OCI-LY7 (cell line): ENCODE data around the gene OR4F6. TPM values are rescaled to one million over a fixed set of nuclear protein-coding genes. Genes with fewer than 3 reads are reported as not detected.

Experiments used
- BruUV-seq: library from RNA; stranded (reverse); fragments of 400-500 nt; replicated peaks from 2 replicates; lab custom pipeline; 2021; lab: Mats Ljungman, UMichigan
- CTCF ChIA-PET: fragments of 300-600 bp; sonication (Branson Sonifier 250); formaldehyde crosslinking; loops from one replicate; lab custom pipeline; 2022; ENCODE audit warnings: antibody characterized with exemption; ENCODE audit not compliant: unreplicated experiment; lab: Charles Lee
- POLR2A ChIA-PET: fragments of 300-600 bp; sonication (Branson Sonifier 250); formaldehyde crosslinking; loops from one replicate; lab custom pipeline; 2022; ENCODE audit warnings: antibody characterized with exemption; lab: Charles Lee
- DNase-seq: peaks from one replicate; pipeline ENCODE4 v3.0.0-alpha.2; 2015; ENCODE audit warnings: low spot score
- H2AFZ ChIP-seq: fragments of 200-600 bp; sonication (generic), shearing (Covaris generic); 2 replicates; pipeline ENCODE4 v1.6.1; 2014; ENCODE audit warnings: mild to moderate bottlenecking, antibody characterized with exemption, low read length, moderate library complexity
- H3K27ac ChIP-seq: fragments of 200-600 bp; sonication (generic); 2 replicates; pipeline ENCODE4 v1.5.1; 2014; ENCODE audit warnings: mixed run types, low read depth, mild to moderate bottlenecking, moderate library complexity, low read length, inconsistent platforms; ENCODE audit not compliant: poor library complexity, severe bottlenecking
- H3K36me3 ChIP-seq: fragments of 200-600 bp; sonication (generic); 2 replicates; pipeline ENCODE4 v1.6.1; 2014; ENCODE audit warnings: mild to moderate bottlenecking, antibody characterized with exemption, low read length, moderate library complexity, mixed read lengths; ENCODE audit not compliant: insufficient read depth
- H3K4me1 ChIP-seq: fragments of 200-600 bp; sonication (generic); 2 replicates; pipeline ENCODE4 v1.5.1; 2014; ENCODE audit warnings: mild to moderate bottlenecking, low read length; ENCODE audit not compliant: insufficient read depth, poor library complexity, severe bottlenecking
- H3K4me2 ChIP-seq: fragments of 200-600 bp; sonication (generic); 2 replicates; pipeline ENCODE4 v1.6.1; 2014; ENCODE audit warnings: mild to moderate bottlenecking, low read length
- H3K4me3 ChIP-seq: fragments of 200-600 bp; sonication (generic); 2 replicates; pipeline ENCODE4 v1.5.1; 2014; ENCODE audit warnings: mild to moderate bottlenecking, low read depth, low read length; ENCODE audit not compliant: poor library complexity, severe bottlenecking
- H3K79me2 ChIP-seq: fragments of 200-600 bp; sonication (generic); 2 replicates; pipeline ENCODE4 v1.6.1; 2016; ENCODE audit warnings: low read depth, mild to moderate bottlenecking, low read length, moderate library complexity, mixed read lengths; ENCODE audit not compliant: insufficient read depth
- H3K9me2 ChIP-seq: fragments of 200-600 bp; sonication (generic); 2 replicates; pipeline ENCODE4 v1.6.1; 2016; ENCODE audit warnings: mild to moderate bottlenecking, low read length, mixed read lengths; ENCODE audit not compliant: insufficient read depth
- H3K9me3 ChIP-seq: fragments of 200-600 bp; sonication (generic); 2 replicates; pipeline ENCODE4 v1.6.1; 2014; ENCODE audit warnings: mild to moderate bottlenecking, mixed run types, low read length, mixed read lengths
- H4K20me1 ChIP-seq: fragments of 200-600 bp; sonication (generic); 2 replicates; pipeline ENCODE4 v1.6.1; 2014; ENCODE audit warnings: mild to moderate bottlenecking, antibody characterized with exemption, low read length, moderate library complexity, mixed read lengths; ENCODE audit not compliant: insufficient read depth
- EZH2phosphoT487 ChIP-seq: fragments of 200-600 bp; sonication (generic); IDR thresholded peaks from 2 replicates; pipeline ENCODE4 v1.6.1; 2018; ENCODE audit warnings: low read depth, borderline replicate concordance, mild to moderate bottlenecking, mixed run types, antibody characterized with exemption, low read length, moderate library complexity, mixed read lengths
- intact Hi-C: fragments of 100-400 bp; cut with micrococcal nuclease; formaldehyde crosslinking; loops from one replicate; pipeline ENCODE4 v1.10.0; 2022; ENCODE audit not compliant: unreplicated experiment
- total RNA-seq, 2 experiments: library from RNA; depleted of rRNA in 1 of 2; stranded (reverse); fragments of >200 nt in 1 of 2; shearing (Covaris generic) in 1 of 2; gene quantifications; 2 replicates each; pipeline ENCODE4 v1.2.3, GENCODE V29; 2014 to 2022
- TF ChIP-seq, protein P1 (sequence below): fragments of 200-600 bp; sonication (generic); conservative IDR thresholded peaks from 2 replicates; pipeline ENCODE4 v1.5.1; 2014; ENCODE audit warnings: mild to moderate bottlenecking, antibody characterized with exemption, low read length, moderate library complexity, mixed read lengths

OR4F6 gene
- total RNA-seq, 2 experiments from 2014 or later = not detected

DNA sequence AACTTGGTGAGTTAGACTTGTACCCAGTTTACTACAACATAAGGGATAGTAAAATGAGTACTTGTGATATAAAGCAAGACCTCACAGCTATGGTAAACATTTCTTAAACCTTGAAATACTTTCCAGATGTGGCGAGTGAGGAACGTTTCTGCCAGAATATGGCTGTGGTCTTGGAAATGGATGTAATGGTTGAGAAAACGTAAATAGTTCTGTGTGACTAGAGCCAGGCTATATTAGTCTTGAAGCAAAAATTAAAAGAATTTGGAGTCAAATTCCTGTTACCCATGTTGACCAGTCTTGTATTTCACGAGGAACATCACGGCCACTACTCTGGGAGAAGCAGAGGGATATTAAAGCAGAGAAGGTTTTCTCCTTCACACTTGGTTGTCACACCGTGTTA, 23.9 kb downstream of the OR4F6 start:
- Histone ChIP-seq H3K9me2 (no peaks in the 10 kb centered on the region), H3K27ac (no peak overlapping the region), H3K4me1 (no peaks in the 10 kb centered on the region), H3K4me3 (no peak overlapping the region), H3K4me2 (no peak overlapping the region), H3K79me2 (no peaks in the 10 kb centered on the region), H3K9me3 (no peaks in the 10 kb centered on the region), H3K36me3 (no peaks in the 10 kb centered on the region), H2AFZ (no peak overlapping the region), H4K20me1 (no peaks in the 10 kb centered on the region)
- CTCF ChIA-PET = no interaction called here
- intact Hi-C loops = no loop called here
- POLR2A ChIA-PET = no interaction called here
- DNase-seq = no peak
- TF ChIP-seq EZH2phosphoT487 = no peak
- TF ChIP-seq, protein P1, sequence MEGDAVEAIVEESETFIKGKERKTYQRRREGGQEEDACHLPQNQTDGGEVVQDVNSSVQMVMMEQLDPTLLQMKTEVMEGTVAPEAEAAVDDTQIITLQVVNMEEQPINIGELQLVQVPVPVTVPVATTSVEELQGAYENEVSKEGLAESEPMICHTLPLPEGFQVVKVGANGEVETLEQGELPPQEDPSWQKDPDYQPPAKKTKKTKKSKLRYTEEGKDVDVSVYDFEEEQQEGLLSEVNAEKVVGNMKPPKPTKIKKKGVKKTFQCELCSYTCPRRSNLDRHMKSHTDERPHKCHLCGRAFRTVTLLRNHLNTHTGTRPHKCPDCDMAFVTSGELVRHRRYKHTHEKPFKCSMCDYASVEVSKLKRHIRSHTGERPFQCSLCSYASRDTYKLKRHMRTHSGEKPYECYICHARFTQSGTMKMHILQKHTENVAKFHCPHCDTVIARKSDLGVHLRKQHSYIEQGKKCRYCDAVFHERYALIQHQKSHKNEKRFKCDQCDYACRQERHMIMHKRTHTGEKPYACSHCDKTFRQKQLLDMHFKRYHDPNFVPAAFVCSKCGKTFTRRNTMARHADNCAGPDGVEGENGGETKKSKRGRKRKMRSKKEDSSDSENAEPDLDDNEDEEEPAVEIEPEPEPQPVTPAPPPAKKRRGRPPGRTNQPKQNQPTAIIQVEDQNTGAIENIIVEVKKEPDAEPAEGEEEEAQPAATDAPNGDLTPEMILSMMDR = no peak
- no TSS peak for BruUV-seq

- ChIA-PET POLR2A (interaction anchor here (0.6 to 0.7 kb wide), 2 partner anchors 107 to 534 kb away, joined by 3 to 4 read pairs; partner anchors contain the start of gene SNRPA1), CTCF (no interaction called here)
- intact Hi-C loops = no loop called here
- TF ChIP-seq, protein P1 = no peak
- TF ChIP-seq EZH2phosphoT487 = no peak
- no peak for DNase-seq
- H3K79me2 ChIP-seq = no peaks in the 10 kb centered on the region
- BruUV-seq = no TSS peak
- no peak overlapping the region for H3K4me2 ChIP-seq
- no peaks in the 10 kb centered on the region for H4K20me1 ChIP-seq
- H3K27ac ChIP-seq = no peak overlapping the region
- no peak overlapping the region for H3K4me3 ChIP-seq
- no peaks in the 10 kb centered on the region for H3K4me1 ChIP-seq
- no peaks in the 10 kb centered on the region for H3K36me3 ChIP-seq
- H3K9me2 ChIP-seq = no peaks in the 10 kb centered on the region
- no peak overlapping the region for H2AFZ ChIP-seq
- no peaks in the 10 kb centered on the region for H3K9me3 ChIP-seq
These were observed 25.5 kb downstream of the OR4F6 start for GRCh38 chr15:101828774-101829173.

- no peaks in the 10 kb centered on the region for H3K79me2 ChIP-seq
- POLR2A ChIA-PET = no interaction called here
- H3K4me1 ChIP-seq = no peaks in the 10 kb centered on the region
- no peaks in the 10 kb centered on the region for H4K20me1 ChIP-seq
- TF ChIP-seq, protein P1 = no peak
- no peaks in the 10 kb centered on the region for H3K36me3 ChIP-seq
- H2AFZ ChIP-seq = no peak overlapping the region
- BruUV-seq = no TSS peak
- intact Hi-C loops = no loop called here
- CTCF ChIA-PET = no interaction called here
- no peak overlapping the region for H3K4me2 ChIP-seq
- H3K9me3 ChIP-seq = no peaks in the 10 kb centered on the region
- DNase-seq = no peak
- no peak overlapping the region for H3K27ac ChIP-seq
- H3K9me2 ChIP-seq = no peaks in the 10 kb centered on the region
- no peak overlapping the region for H3K4me3 ChIP-seq
These were observed 38.3 kb downstream of the OR4F6 start for GRCh38 chr15:101841656-101842055.
